ENCODE measurements around the gene SHISAL1.
"Not testable (repeated sequence)": the region's sequence is repeated elsewhere in the genome, so short reads cannot be mapped to it uniquely, and the experiment has no call there.

Gene SHISAL1

GRCh38 chr22:44256556-44257485 is 55.9 kb downstream of the SHISAL1 start:
- no peak for DNase-seq

- DNase-seq, result no peak
These were observed 56.7 kb downstream of the SHISAL1 start for GRCh38 chr22:44256085-44256484.

- no peak for DNase-seq
These were observed 57.9 kb downstream of the SHISAL1 start for GRCh38 chr22:44254811-44255210.

- DNase-seq, result no peak
These were observed 63.2 kb downstream of the SHISAL1 start for GRCh38 chr22:44249376-44250147.

GRCh38 chr22:44248926-44249325 is 63.8 kb downstream of the SHISAL1 start:
- no peak for DNase-seq

- no peak for DNase-seq
These were observed 64.5 kb downstream of the SHISAL1 start for GRCh38 chr22:44247923-44248892.

GRCh38 chr22:44247346-44247745 is 65.4 kb downstream of the SHISAL1 start:
- DNase-seq, result no peak

GRCh38 chr22:44246615-44247326 is 66.0 kb downstream of the SHISAL1 start:
- peak in 1 of 2 experiments; percentile 8 for DNase-seq

GRCh38 chr22:44245867-44246266 is 66.9 kb downstream of the SHISAL1 start:
- DNase-seq, result no peak

GRCh38 chr22:44245438-44245837 is 67.3 kb downstream of the SHISAL1 start:
- DNase-seq, result no peak

- DNase-seq, result no peak
These were observed 68.4 kb downstream of the SHISAL1 start for GRCh38 chr22:44244265-44244822.

GRCh38 chr22:44243761-44244160 is 69.0 kb downstream of the SHISAL1 start:
- no peak for DNase-seq

GRCh38 chr22:44242946-44243724 is 69.6 kb downstream of the SHISAL1 start:
- DNase-seq, result no peak

GRCh38 chr22:44241121-44241520 is 71.6 kb downstream of the SHISAL1 start:
- DNase-seq, result not testable (repeated sequence)

- no peak for DNase-seq
These were observed 75.5 kb downstream of the SHISAL1 start for GRCh38 chr22:44237290-44237689.

- not testable (repeated sequence) for DNase-seq
These were observed 78.4 kb downstream of the SHISAL1 start for GRCh38 chr22:44234372-44234771.

GRCh38 chr22:44231233-44231632 is 81.5 kb downstream of the SHISAL1 start:
- no peak for DNase-seq

- DNase-seq, result no peak
These were observed 82.9 kb downstream of the SHISAL1 start for GRCh38 chr22:44229809-44230208.

- DNase-seq, result no peak
These were observed 83.4 kb downstream of the SHISAL1 start for GRCh38 chr22:44229331-44229730.

- DNase-seq, result no peak
These were observed 86.9 kb downstream of the SHISAL1 start for GRCh38 chr22:44225812-44226211.
